Fibroblast of pulmonary artery (primary cell): Measurements from ENCODE around the gene CHRM5.

Experiments used
- DNase-seq: peaks from one replicate; pipeline ENCODE4 v3.0.0-alpha.2; 2010; ENCODE audit warnings: low read depth
- H3K4me3 ChIP-seq: replicated peaks from 2 replicates; pipeline ENCODE4 v1.5.1; 2011; ENCODE audit warnings: low read depth, mild to moderate bottlenecking, control low read depth, low read length, moderate library complexity
- TF ChIP-seq, protein P1 (sequence below): IDR thresholded peaks from 2 replicates; pipeline ENCODE4 v1.5.1; 2011; ENCODE audit warnings: mild to moderate bottlenecking, control low read depth, low read length, inconsistent platforms; ENCODE audit errors: missing control alignments

Gene CHRM5

GRCh38 chr15:34064438-34064837, 96.1 kb downstream of the CHRM5 start:
- TF ChIP-seq, protein P1, sequence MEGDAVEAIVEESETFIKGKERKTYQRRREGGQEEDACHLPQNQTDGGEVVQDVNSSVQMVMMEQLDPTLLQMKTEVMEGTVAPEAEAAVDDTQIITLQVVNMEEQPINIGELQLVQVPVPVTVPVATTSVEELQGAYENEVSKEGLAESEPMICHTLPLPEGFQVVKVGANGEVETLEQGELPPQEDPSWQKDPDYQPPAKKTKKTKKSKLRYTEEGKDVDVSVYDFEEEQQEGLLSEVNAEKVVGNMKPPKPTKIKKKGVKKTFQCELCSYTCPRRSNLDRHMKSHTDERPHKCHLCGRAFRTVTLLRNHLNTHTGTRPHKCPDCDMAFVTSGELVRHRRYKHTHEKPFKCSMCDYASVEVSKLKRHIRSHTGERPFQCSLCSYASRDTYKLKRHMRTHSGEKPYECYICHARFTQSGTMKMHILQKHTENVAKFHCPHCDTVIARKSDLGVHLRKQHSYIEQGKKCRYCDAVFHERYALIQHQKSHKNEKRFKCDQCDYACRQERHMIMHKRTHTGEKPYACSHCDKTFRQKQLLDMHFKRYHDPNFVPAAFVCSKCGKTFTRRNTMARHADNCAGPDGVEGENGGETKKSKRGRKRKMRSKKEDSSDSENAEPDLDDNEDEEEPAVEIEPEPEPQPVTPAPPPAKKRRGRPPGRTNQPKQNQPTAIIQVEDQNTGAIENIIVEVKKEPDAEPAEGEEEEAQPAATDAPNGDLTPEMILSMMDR, result no peak
- H3K4me3 ChIP-seq, result no peak overlapping the region
- DNase-seq, result no peak

DNA sequence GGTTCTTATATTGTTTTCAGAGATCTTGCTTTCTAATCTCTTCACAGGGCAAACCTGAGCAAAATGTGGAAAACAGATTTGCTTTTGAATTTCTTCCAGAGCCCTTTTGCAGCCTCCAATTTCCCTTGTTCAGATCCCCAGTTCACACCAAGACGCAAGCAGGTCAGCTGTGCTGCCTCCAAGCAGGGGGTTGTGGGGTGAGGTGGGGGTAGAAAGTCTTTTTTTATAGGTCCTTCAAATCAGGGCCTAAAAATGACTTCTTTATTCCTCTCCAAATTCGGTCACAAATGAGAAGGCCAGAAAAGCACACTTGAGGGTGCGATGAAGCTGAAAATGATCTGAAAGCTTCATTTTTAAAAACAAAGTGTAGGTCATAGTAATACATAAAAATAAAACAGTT, 97.0 kb downstream of the CHRM5 start:
- H3K4me3 ChIP-seq, result no peak overlapping the region
- no peak for DNase-seq
- TF ChIP-seq, protein P1, result no peak

DNA sequence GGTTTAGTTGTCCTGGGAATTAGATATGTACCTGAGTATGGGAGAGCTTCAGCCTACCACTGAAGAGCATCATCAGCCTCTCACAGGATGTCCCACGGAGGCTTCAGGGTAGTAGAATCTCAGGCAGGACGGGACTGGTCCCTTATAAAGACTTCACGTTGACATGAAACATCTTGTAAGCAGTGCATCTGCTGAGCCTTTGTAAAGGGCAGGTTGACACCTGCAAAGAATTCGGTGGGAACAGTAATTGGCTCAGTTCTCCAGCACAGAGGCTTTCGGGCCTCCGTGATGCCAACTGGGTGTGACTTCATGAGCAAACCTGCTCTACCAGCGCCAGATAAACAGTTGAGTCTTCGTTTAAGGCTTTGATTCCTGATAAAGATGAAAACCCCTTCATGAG, 97.6 kb downstream of the CHRM5 start:
- TF ChIP-seq, protein P1, result no peak
- H3K4me3 ChIP-seq, result no peak overlapping the region
- DNase-seq, result no peak

GRCh38 chr15:34070003-34070402, 101.7 kb downstream of the CHRM5 start:
- no peak overlapping the region for H3K4me3 ChIP-seq
- TF ChIP-seq, protein P1, result no peak
- no peak for DNase-seq

GRCh38 chr15:34076785-34077184, 108.5 kb downstream of the CHRM5 start:
- H3K4me3 ChIP-seq, result no peak overlapping the region
- TF ChIP-seq, protein P1, result no peak
- DNase-seq, result no peak

DNA sequence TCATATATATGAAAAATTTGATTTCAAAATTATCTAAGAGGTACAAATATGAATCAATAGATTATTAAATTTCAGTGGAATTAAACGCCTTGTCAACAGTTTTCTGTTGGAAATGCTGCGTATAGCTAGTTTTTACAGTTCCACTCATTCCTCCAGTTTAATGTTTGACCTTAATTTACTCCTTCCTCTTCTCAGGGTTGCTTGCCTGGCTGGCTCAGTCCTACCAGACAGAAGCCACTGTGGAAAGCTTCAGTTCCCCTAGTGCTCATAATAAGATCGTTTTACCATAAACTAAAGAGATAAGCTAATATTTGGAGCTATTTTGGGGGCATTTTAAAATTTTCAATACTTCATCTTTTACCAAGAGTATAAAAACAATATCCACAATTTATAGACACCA, 110.6 kb downstream of the CHRM5 start:
- TF ChIP-seq, protein P1, result no peak
- DNase-seq, result no peak
- H3K4me3 ChIP-seq, result no peak overlapping the region

- TF ChIP-seq, protein P1, result no peak
- H3K4me3 ChIP-seq, result no peak overlapping the region
- no peak for DNase-seq
Observed at GRCh38 chr15:34079904-34080303, 111.6 kb downstream of the CHRM5 start.
